GM23338 (cell line): ENCODE results near the gene LIPJ. TPM values are rescaled to one million over a fixed set of nuclear protein-coding genes. Genes with fewer than 3 reads are reported as not detected.

Experiments
- ATAC-seq: fragments of 200-7000 bp; cut with Tn5 transposase; 3 replicates; pipeline ENCODE4 v1.9.1; 2020
- DNase-seq: peaks from one replicate; pipeline ENCODE4 v3.0.0-alpha.2; 2015; ENCODE audit warnings: low spot score
- H2AFZ ChIP-seq: fragments of 200-600 bp; sonication (generic); 2 replicates; pipeline ENCODE4 v1.8.0; 2016; ENCODE audit warnings: antibody characterized with exemption, mild to moderate bottlenecking, moderate library complexity
- H3F3A ChIP-seq: fragments of 200-600 bp; sonication (generic); replicated peaks from 2 replicates; pipeline ENCODE4 v1.8.0; 2017; ENCODE audit warnings: antibody characterized with exemption, mixed run types, low read depth
- H3K27ac ChIP-seq: fragments of 200-600 bp; sonication (generic); 2 replicates; pipeline ENCODE4 v1.6.1; 2016; ENCODE audit warnings: low read depth
- H3K27me3 ChIP-seq: fragments of 200-600 bp; sonication (generic); 2 replicates; pipeline ENCODE4 v1.8.0; 2016; ENCODE audit warnings: mild to moderate bottlenecking, mixed run types, moderate library complexity; ENCODE audit not compliant: insufficient read depth
- H3K36me3 ChIP-seq: fragments of 200-600 bp; sonication (generic); 2 replicates; pipeline ENCODE4 v1.8.0; 2016; ENCODE audit warnings: mild to moderate bottlenecking; ENCODE audit not compliant: insufficient read depth
- H3K4me1 ChIP-seq: fragments of 200-600 bp; sonication (generic); 2 replicates; pipeline ENCODE4 v1.8.0; 2016; ENCODE audit warnings: mild to moderate bottlenecking, moderate library complexity; ENCODE audit not compliant: insufficient read depth
- H3K4me2 ChIP-seq: fragments of 200-600 bp; sonication (generic); 2 replicates; pipeline ENCODE4 v1.7.1; 2017; ENCODE audit warnings: mixed run types
- H3K4me3 ChIP-seq: fragments of 200-600 bp; sonication (generic); 2 replicates; pipeline ENCODE4 v1.6.1; 2016; ENCODE audit warnings: mixed run types
- H3K79me2 ChIP-seq: fragments of 200-600 bp; sonication (generic); replicated peaks from 2 replicates; pipeline ENCODE4 v1.8.0; 2017; ENCODE audit warnings: mild to moderate bottlenecking; ENCODE audit not compliant: insufficient read depth
- H3K9me2 ChIP-seq: fragments of 200-600 bp; sonication (generic); 2 replicates; pipeline ENCODE4 v1.8.0; 2017; ENCODE audit not compliant: insufficient read depth
- H4K20me1 ChIP-seq: fragments of 200-600 bp; sonication (generic); replicated peaks from 2 replicates; pipeline ENCODE4 v1.8.0; 2017; ENCODE audit warnings: mild to moderate bottlenecking; ENCODE audit not compliant: insufficient read depth
- H3K27ac Mint-ChIP-seq: 2 replicates; pipeline ENCODE4 v1.8.0; 2020; ENCODE audit warnings: inconsistent platforms, mild to moderate bottlenecking, moderate library complexity, mixed read lengths
- H3K27me3 Mint-ChIP-seq: 3 replicates; pipeline ENCODE4 v1.8.0; 2022; ENCODE audit warnings: low read depth, mild to moderate bottlenecking, moderate library complexity, mixed read lengths, inconsistent platforms; ENCODE audit not compliant: insufficient read depth, poor library complexity
- H3K36me3 Mint-ChIP-seq: 3 replicates; pipeline ENCODE4 v1.8.0; 2021; ENCODE audit warnings: low read depth, mild to moderate bottlenecking, inconsistent platforms, moderate library complexity, mixed read lengths
- H3K4me1 Mint-ChIP-seq: 3 replicates; pipeline ENCODE4 v1.8.0; 2020; ENCODE audit warnings: mild to moderate bottlenecking, inconsistent platforms, mixed read lengths
- H3K4me3 Mint-ChIP-seq: 3 replicates; pipeline ENCODE4 v1.8.0; 2021; ENCODE audit warnings: moderate library complexity, mild to moderate bottlenecking, inconsistent platforms, mixed read lengths
- H3K9me3 Mint-ChIP-seq: 3 replicates; pipeline ENCODE4 v1.8.0; 2020; ENCODE audit warnings: moderate library complexity, mild to moderate bottlenecking, inconsistent platforms, mixed read lengths
- CREB1 ChIP-seq: fragments of 250-450 bp; sonication (Bioruptor Pico); IDR thresholded peaks from 2 replicates; pipeline ENCODE4 v1.5.0; 2020; ENCODE audit warnings: low read depth, mild to moderate bottlenecking, moderate library complexity
- NANOG ChIP-seq: IDR thresholded peaks from 2 replicates; pipeline ENCODE4 v1.6.1; 2016; ENCODE audit warnings: antibody characterized with exemption, borderline replicate concordance
- POLR2AphosphoS5 ChIP-seq: IDR thresholded peaks from 2 replicates; pipeline ENCODE4 v1.6.1; 2016; ENCODE audit warnings: antibody characterized with exemption, low read depth
- REST ChIP-seq: IDR thresholded peaks from one replicate; pipeline ENCODE4 v1.6.1; 2018; ENCODE audit warnings: antibody characterized with exemption; ENCODE audit not compliant: unreplicated experiment
- ZNF114 ChIP-seq: fragments of 250-450 bp; sonication (Bioruptor Pico); IDR thresholded peaks from 2 replicates; pipeline ENCODE4 v1.5.0; 2020; ENCODE audit warnings: mild to moderate bottlenecking, moderate library complexity
- polyA plus RNA-seq: library from polyadenylated mRNA; unstranded; fragments of >200 nt; fragmentation: Nextera tagmentation; extraction: Ambion mirVana; gene quantifications from 2 replicates; pipeline ENCODE4 v1.2.1, GENCODE V29; 2016
- total RNA-seq: library from RNA; depleted of rRNA; stranded (reverse); fragments of >200 nt; shearing (Covaris generic); gene quantifications from 2 replicates; pipeline ENCODE4 v1.2.3, GENCODE V29; 2014
- TF ChIP-seq, protein P1 (sequence below): fragments of 250-450 bp; sonication (Bioruptor Pico); IDR thresholded peaks from 2 replicates; pipeline ENCODE4 v1.5.0; 2020; ENCODE audit warnings: mild to moderate bottlenecking, moderate library complexity

Gene LIPJ
- total and polyA plus RNA-seq, 2 experiments from 2014 or later = 0.14 TPM; not detected in 1

DNA sequence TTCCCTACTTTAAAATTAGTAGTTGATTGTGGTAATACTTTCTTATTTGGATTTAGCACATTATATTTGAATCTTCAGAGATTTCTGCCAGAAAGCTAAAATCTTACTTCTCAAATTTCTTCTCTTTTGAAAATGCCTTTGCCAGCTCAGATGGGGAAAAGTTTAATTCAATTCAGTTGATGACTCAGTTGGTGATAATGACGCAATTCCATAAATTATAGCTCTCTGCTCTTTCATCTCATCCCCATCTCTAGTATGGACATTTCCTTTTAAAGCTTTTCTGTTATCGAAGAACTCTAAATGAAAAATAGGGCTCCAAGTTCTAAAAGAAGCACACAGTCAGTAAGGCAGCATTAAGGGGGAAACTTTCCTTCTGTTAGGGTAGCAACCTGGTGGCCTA, 28.9 kb upstream of the LIPJ start:
- Histone ChIP-seq H3K9me2 (no peaks in the 10 kb centered on the region), H3K36me3 (no peaks in the 10 kb centered on the region), H3K4me1 (no peaks in the 10 kb centered on the region), H3K4me3 (no peak overlapping the region), H3F3A (no peaks in the 10 kb centered on the region), H2AFZ (no peak overlapping the region), H3K79me2 (no peaks in the 10 kb centered on the region), H3K27me3 (no peaks in the 10 kb centered on the region), H3K27ac (no peak overlapping the region), H3K4me2 (no peak overlapping the region), H4K20me1 (no peaks in the 10 kb centered on the region)
- no peak overlapping the region for H3K27ac Mint-ChIP-seq
- DNase-seq (no peak), ATAC-seq (no peak)
- no peaks in the 10 kb centered on the region for H3K4me1 Mint-ChIP-seq
- H3K36me3 Mint-ChIP-seq = no peaks in the 10 kb centered on the region
- H3K27me3 Mint-ChIP-seq = no peaks in the 10 kb centered on the region
- TF ChIP-seq POLR2AphosphoS5 (no peak), NANOG (no peak), CREB1 (CRISPR knock-in tag) (no peak), REST (no peak), ZNF114 (CRISPR knock-in tag) (no peak)
- TF ChIP-seq, protein P1, sequence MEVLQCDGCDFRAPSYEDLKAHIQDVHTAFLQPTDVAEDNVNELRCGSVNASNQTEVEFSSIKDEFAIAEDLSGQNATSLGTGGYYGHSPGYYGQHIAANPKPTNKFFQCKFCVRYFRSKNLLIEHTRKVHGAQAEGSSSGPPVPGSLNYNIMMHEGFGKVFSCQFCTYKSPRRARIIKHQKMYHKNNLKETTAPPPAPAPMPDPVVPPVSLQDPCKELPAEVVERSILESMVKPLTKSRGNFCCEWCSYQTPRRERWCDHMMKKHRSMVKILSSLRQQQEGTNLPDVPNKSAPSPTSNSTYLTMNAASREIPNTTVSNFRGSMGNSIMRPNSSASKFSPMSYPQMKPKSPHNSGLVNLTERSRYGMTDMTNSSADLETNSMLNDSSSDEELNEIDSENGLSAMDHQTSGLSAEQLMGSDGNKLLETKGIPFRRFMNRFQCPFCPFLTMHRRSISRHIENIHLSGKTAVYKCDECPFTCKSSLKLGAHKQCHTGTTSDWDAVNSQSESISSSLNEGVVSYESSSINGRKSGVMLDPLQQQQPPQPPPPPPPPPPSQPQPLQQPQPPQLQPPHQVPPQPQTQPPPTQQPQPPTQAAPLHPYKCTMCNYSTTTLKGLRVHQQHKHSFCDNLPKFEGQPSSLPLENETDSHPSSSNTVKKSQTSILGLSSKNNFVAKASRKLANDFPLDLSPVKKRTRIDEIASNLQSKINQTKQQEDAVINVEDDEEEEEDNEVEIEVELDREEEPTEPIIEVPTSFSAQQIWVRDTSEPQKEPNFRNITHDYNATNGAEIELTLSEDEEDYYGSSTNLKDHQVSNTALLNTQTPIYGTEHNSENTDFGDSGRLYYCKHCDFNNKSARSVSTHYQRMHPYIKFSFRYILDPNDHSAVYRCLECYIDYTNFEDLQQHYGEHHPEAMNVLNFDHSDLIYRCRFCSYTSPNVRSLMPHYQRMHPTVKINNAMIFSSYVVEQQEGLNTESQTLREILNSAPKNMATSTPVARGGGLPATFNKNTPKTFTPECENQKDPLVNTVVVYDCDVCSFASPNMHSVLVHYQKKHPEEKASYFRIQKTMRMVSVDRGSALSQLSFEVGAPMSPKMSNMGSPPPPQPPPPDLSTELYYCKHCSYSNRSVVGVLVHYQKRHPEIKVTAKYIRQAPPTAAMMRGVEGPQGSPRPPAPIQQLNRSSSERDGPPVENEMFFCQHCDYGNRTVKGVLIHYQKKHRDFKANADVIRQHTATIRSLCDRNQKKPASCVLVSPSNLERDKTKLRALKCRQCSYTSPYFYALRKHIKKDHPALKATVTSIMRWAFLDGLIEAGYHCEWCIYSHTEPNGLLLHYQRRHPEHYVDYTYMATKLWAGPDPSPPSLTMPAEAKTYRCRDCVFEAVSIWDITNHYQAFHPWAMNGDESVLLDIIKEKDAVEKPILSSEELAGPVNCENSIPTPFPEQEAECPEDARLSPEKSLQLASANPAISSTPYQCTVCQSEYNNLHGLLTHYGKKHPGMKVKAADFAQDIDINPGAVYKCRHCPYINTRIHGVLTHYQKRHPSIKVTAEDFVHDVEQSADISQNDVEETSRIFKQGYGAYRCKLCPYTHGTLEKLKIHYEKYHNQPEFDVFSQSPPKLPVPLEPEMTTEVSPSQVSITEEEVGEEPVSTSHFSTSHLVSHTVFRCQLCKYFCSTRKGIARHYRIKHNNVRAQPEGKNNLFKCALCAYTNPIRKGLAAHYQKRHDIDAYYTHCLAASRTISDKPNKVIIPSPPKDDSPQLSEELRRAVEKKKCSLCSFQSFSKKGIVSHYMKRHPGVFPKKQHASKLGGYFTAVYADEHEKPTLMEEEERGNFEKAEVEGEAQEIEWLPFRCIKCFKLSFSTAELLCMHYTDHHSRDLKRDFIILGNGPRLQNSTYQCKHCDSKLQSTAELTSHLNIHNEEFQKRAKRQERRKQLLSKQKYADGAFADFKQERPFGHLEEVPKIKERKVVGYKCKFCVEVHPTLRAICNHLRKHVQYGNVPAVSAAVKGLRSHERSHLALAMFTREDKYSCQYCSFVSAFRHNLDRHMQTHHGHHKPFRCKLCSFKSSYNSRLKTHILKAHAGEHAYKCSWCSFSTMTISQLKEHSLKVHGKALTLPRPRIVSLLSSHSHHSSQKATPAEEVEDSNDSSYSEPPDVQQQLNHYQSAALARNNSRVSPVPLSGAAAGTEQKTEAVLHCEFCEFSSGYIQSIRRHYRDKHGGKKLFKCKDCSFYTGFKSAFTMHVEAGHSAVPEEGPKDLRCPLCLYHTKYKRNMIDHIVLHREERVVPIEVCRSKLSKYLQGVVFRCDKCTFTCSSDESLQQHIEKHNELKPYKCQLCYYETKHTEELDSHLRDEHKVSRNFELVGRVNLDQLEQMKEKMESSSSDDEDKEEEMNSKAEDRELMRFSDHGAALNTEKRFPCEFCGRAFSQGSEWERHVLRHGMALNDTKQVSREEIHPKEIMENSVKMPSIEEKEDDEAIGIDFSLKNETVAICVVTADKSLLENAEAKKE (CRISPR knock-in tag) = no peak
- no peak overlapping the region for H3K4me3 Mint-ChIP-seq
- no peaks in the 10 kb centered on the region for H3K9me3 Mint-ChIP-seq
